Measurements from ENCODE around the gene SDS. TPM values are rescaled to one million over a fixed set of nuclear protein-coding genes. Genes with fewer than 3 reads are reported as not detected.

SDS gene
- total RNA-seq, 2 donors from 2014 or later: 1.3 TPM; not detected in 1

GRCh38 chr12:113378291-113378690, 25.4 kb downstream of the SDS start:
- no peak overlapping the region for H3K4me3 ChIP-seq
- DNase-seq (ENCODE audit: low spot score): no peak
- H3K27ac ChIP-seq: no peak overlapping the region
- no peaks in the 10 kb centered on the region for H3K9me3 ChIP-seq
- no peak for TF ChIP-seq CTCF (IDR thresholded peaks at IDR 0.05)
- H3K4me1 ChIP-seq: no peaks in the 10 kb centered on the region
- H3K36me3 ChIP-seq: peaks cover 54% of the 10 kb centered on the region
- H3K27me3 ChIP-seq: no peaks in the 10 kb centered on the region

DNA sequence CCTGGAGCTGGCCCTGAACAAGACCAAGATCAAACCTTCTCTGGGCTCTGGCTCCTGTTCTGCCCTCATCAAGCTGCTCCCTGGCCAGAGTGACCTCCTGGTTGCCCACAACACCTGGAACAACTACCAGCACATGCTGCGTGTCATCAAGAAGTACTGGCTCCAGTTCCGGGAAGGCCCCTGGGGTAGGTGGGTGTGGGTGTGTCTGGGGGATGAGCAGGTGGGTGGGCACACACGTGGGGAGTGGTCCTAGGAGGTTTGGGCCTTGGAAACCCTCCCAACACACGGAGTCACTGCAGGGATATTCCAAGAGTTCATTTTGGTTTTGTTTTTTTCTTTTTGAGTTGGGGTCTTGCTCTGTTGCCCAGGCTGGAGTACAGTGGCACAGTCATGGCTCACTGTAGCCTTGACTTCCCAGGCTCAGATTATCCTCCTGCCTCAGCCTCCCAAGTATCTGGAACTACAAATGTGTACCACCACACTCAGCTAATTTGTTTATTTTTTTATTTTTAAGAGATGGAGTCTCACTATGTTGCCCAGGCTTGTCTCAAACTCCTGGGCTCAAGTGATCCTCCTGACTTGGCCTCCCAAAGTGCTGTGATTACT, 28.8 kb downstream of the SDS start:
- DNase-seq (ENCODE audit: low spot score): no peak
- Histone ChIP-seq H3K4me3 (no peak overlapping the region), H3K27me3 (no peaks in the 10 kb centered on the region), H3K9me3 (no peaks in the 10 kb centered on the region), H3K4me1 (no peaks in the 10 kb centered on the region), H3K36me3 (peaks cover 49% of the 10 kb centered on the region), H3K27ac (no peak overlapping the region)
- TF ChIP-seq CTCF (IDR thresholded peaks at IDR 0.05): no peak

GRCh38 chr12:113373969-113374368, 29.7 kb downstream of the SDS start:
- peaks cover 49% of the 10 kb centered on the region for H3K36me3 ChIP-seq
- TF ChIP-seq CTCF (IDR thresholded peaks at IDR 0.05): no peak
- H3K27me3 ChIP-seq: no peaks in the 10 kb centered on the region
- H3K4me3 ChIP-seq: no peak overlapping the region
- DNase-seq (ENCODE audit: low spot score): no peak
- no peaks in the 10 kb centered on the region for H3K9me3 ChIP-seq
- no peaks in the 10 kb centered on the region for H3K4me1 ChIP-seq
- no peak overlapping the region for H3K27ac ChIP-seq

GRCh38 chr12:113373440-113373839, 30.2 kb downstream of the SDS start:
- Histone ChIP-seq H3K9me3 (no peaks in the 10 kb centered on the region), H3K4me1 (no peaks in the 10 kb centered on the region), H3K27ac (no peak overlapping the region), H3K36me3 (peaks cover 49% of the 10 kb centered on the region), H3K4me3 (no peak overlapping the region), H3K27me3 (no peaks in the 10 kb centered on the region)
- no peak for TF ChIP-seq CTCF (IDR thresholded peaks at IDR 0.05)
- DNase-seq (ENCODE audit: low spot score): no peak

DNA sequence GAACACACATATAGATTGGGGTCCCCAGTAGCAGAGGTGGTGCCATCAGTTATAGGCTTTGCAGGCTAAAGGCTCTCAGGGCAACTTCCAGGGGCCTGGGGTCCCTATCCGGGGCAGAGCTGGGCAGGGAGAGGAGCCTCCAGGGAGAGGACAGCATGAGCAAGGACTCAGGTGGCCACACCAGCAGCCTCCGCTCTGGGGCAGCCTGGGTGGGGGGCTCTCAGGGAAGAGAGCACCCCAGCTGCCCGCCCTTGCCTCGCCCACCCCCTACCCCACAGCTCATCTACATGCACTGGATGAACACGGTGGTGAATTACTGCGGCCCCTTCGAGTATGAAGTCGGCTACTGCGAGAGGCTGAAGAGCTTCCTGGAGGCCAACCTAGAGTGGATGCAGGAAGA, 31.3 kb downstream of the SDS start:
- no peaks in the 10 kb centered on the region for H3K9me3 ChIP-seq
- DNase-seq (ENCODE audit: low spot score): no peak
- peaks cover 0 to 2% of the 10 kb centered on the region in 2 donors for H3K4me1 ChIP-seq
- H3K36me3 ChIP-seq: peaks cover 43% of the 10 kb centered on the region
- no peaks in the 10 kb centered on the region for H3K27me3 ChIP-seq
- H3K4me3 ChIP-seq: no peak overlapping the region
- H3K27ac ChIP-seq: no peak overlapping the region
- TF ChIP-seq CTCF (IDR thresholded peaks at IDR 0.05): no peak

- peaks cover 40% of the 10 kb centered on the region for H3K36me3 ChIP-seq
- DNase-seq (ENCODE audit: low spot score): no peak
- peaks cover 0 to 6% of the 10 kb centered on the region in 2 donors for H3K4me1 ChIP-seq
- no peak overlapping the region for H3K4me3 ChIP-seq
- TF ChIP-seq CTCF (IDR thresholded peaks at IDR 0.05): no peak
- no peaks in the 10 kb centered on the region for H3K9me3 ChIP-seq
- no peak overlapping the region for H3K27ac ChIP-seq
- no peaks in the 10 kb centered on the region for H3K27me3 ChIP-seq
These were observed 31.9 kb downstream of the SDS start for GRCh38 chr12:113371808-113372207.
